K562 (cell line): ENCODE data around the gene TTC24. TPM values are rescaled to one million over a fixed set of nuclear protein-coding genes. Genes with fewer than 3 reads are reported as not detected.
A peak's percentile ranks its signal among the peaks of the same experiment; 100 is the strongest.

ENCODE experiments used
- BDP1 ChIP-seq: IDR thresholded peaks from 3 replicates; pipeline ENCODE4 v1.6.1; 2011; ENCODE audit not compliant: insufficient read length, insufficient read depth
- BRF1 ChIP-seq: IDR thresholded peaks from 3 replicates; pipeline ENCODE4 v1.6.1; 2011; ENCODE audit warnings: borderline replicate concordance, mild to moderate bottlenecking; ENCODE audit not compliant: insufficient read length; ENCODE audit errors: extremely low read depth
- CBX8 ChIP-seq: fragments of 200-600 bp; sonication (generic); IDR thresholded peaks from 2 replicates; pipeline ENCODE4 v1.6.1; 2012; ENCODE audit warnings: borderline replicate concordance, mixed run types, low read depth, mild to moderate bottlenecking, moderate library complexity, mixed read lengths, low read length, control low read depth, inconsistent platforms; ENCODE audit not compliant: poor library complexity, severe bottlenecking; ENCODE audit errors: extremely low read depth
- DEAF1 ChIP-seq: fragments of 450-650 bp; formaldehyde crosslinking; IDR thresholded peaks from 2 replicates; pipeline ENCODE4 v1.4.0; 2020; ENCODE audit warnings: mild to moderate bottlenecking, moderate library complexity
- DNMT1 ChIP-seq: fragments of 450-650 bp; IDR thresholded peaks from 2 replicates; pipeline ENCODE4 v1.6.1; 2016; ENCODE audit warnings: antibody characterized with exemption, mild to moderate bottlenecking
- FOXA1 ChIP-seq: fragments of 450-650 bp; IDR thresholded peaks from 2 replicates; pipeline ENCODE4 v1.6.1; 2016; ENCODE audit warnings: mild to moderate bottlenecking, borderline replicate concordance
- HNRNPL ChIP-seq: fragments of 200-400 bp; formaldehyde crosslinking; IDR thresholded peaks from 2 replicates; pipeline ENCODE4 v1.6.1; 2017; ENCODE audit warnings: low read depth, mild to moderate bottlenecking, low read length
- LEF1 ChIP-seq: fragments of 450-650 bp; IDR thresholded peaks from 2 replicates; pipeline ENCODE4 v1.6.1; 2016; ENCODE audit warnings: mild to moderate bottlenecking
- MIER1 ChIP-seq: fragments of 450-650 bp; IDR thresholded peaks from 2 replicates; pipeline ENCODE4 v1.6.1; 2016; ENCODE audit warnings: antibody characterized with exemption, mild to moderate bottlenecking, low read depth
- MXD1 ChIP-seq: fragments of 250-450 bp; sonication (Bioruptor Pico); IDR thresholded peaks from 2 replicates; pipeline ENCODE4 v1.8.0; 2021; ENCODE audit warnings: borderline replicate concordance, mild to moderate bottlenecking, moderate library complexity; ENCODE audit not compliant: poor library complexity, severe bottlenecking
- NR3C1 ChIP-seq: sonication (generic); formaldehyde crosslinking; IDR thresholded peaks from 2 replicates; pipeline ENCODE4 v1.8.1; 2022; ENCODE audit warnings: missing genetic modification reagents
- PHF8 ChIP-seq: fragments of 200-600 bp; sonication (generic); IDR thresholded peaks from 2 replicates; pipeline ENCODE4 v1.6.1; 2012; ENCODE audit warnings: mixed run types, mild to moderate bottlenecking, inconsistent platforms, low read length, moderate library complexity, borderline replicate concordance
- POLR2G ChIP-seq: fragments of 200-400 bp; formaldehyde crosslinking; IDR thresholded peaks from 2 replicates; pipeline ENCODE4 v1.6.1; 2017; ENCODE audit warnings: low read depth, mild to moderate bottlenecking, antibody characterized with exemption, low read length, moderate library complexity
- RAD51 ChIP-seq: fragments of 450-650 bp; IDR thresholded peaks from 2 replicates; pipeline ENCODE4 v1.7.1; 2016; ENCODE audit warnings: low read depth, mild to moderate bottlenecking, borderline replicate concordance
- RBM22 ChIP-seq: fragments of 200-400 bp; formaldehyde crosslinking; IDR thresholded peaks from 2 replicates; pipeline ENCODE4 v1.6.1; 2018; ENCODE audit warnings: low read length, low read depth; ENCODE audit not compliant: poor library complexity, severe bottlenecking
- RFX5 ChIP-seq: IDR thresholded peaks from 2 replicates; pipeline ENCODE4 v1.6.1; 2011; ENCODE audit warnings: low read depth, mild to moderate bottlenecking, improper control_type of control experiment, low read length
- SAFB2 ChIP-seq: fragments of 200-400 bp; formaldehyde crosslinking; IDR thresholded peaks from 2 replicates; pipeline ENCODE4 v1.6.1; 2018; ENCODE audit warnings: borderline replicate concordance, low read length, low read depth, moderate library complexity; ENCODE audit not compliant: severe bottlenecking
- SAP30 ChIP-seq: fragments of 200-600 bp; sonication (generic); IDR thresholded peaks from 2 replicates; pipeline ENCODE4 v1.6.1; 2012; ENCODE audit warnings: borderline replicate concordance, low read depth, mild to moderate bottlenecking, moderate library complexity, low read length, control low read depth, inconsistent platforms; ENCODE audit not compliant: insufficient read depth, poor library complexity, severe bottlenecking
- TAF1 ChIP-seq: IDR thresholded peaks from 2 replicates; pipeline ENCODE4 v1.6.1; 2011; ENCODE audit warnings: mild to moderate bottlenecking, low read length, moderate library complexity; ENCODE audit not compliant: insufficient read depth, control insufficient read depth, severe bottlenecking; ENCODE audit errors: extremely low read depth
- TCF7L2 ChIP-seq: fragments of 150-350 bp; IDR thresholded peaks from 2 replicates; pipeline ENCODE4 v1.6.1; 2016; ENCODE audit warnings: low read depth, mild to moderate bottlenecking, low read length, moderate library complexity
- TCFL5 ChIP-seq: fragments of 250-450 bp; sonication (Bioruptor Pico); conservative IDR thresholded peaks from 2 replicates; pipeline ENCODE4 v1.6.1; 2021; ENCODE audit warnings: mild to moderate bottlenecking, moderate library complexity, matching md5 sums
- ZNF143 ChIP-seq: sonication (generic); formaldehyde crosslinking; IDR thresholded peaks from 2 replicates; pipeline ENCODE4 v1.9.0; 2022; ENCODE audit warnings: mild to moderate bottlenecking, missing genetic modification reagents
- ZNF445 ChIP-seq: fragments of 250-450 bp; sonication (Bioruptor Pico); IDR thresholded peaks from 2 replicates; pipeline ENCODE4 v1.4.0; 2020; ENCODE audit warnings: low read depth, mild to moderate bottlenecking, moderate library complexity
- polyA plus RNA-seq, 8 experiments: library from polyadenylated mRNA; depleted of rRNA in 4 of 8; stranded (reverse) in 5 of 8; unstranded in 3 of 8; fragments of >200 nt; fragmentation: Nextera tagmentation in 2 of 8; fragmentation: Illumina TruSeq in 1 of 8; extraction: Ambion mirVana in 2 of 8; extraction: Trizol in 1 of 8; gene quantifications; 2 replicates each; pipeline versions ENCODE4 v1.2.1 to v1.2.3, GENCODE V29; 2011 to 2014; ENCODE audit warnings: inconsistent platforms in 1 of 8, missing spikeins in 1 of 8
- total RNA-seq, 7 experiments: library from RNA; depleted of rRNA in 6 of 7; stranded (reverse); fragments of >200 nt in 6 of 7; fragmentation: Illumina TruSeq in 2 of 7; extraction: Trizol in 2 of 7; gene quantifications; 2 replicates each; pipeline versions ENCODE4 v1.2.1 to v1.2.3, GENCODE V29; 2011 to 2021; ENCODE audit warnings: low replicate concordance in 1 of 7

TTC24 gene
- total and polyA plus RNA-seq, 9 of the 15 experiments (the other 6 are each of a cell fraction or from before 2014, with no cell fraction given) = not detected

- TF ChIP-seq SAP30 = peak; percentile 59
- 0 out of 2 replicates have a peak, but pooled peaks have one; percentile 61 for TF ChIP-seq HNRNPL
- TF ChIP-seq CBX8 = no peak
- TF ChIP-seq TCFL5 (CRISPR knock-in tag) = no peak
- peak; percentile 95 for TF ChIP-seq POLR2G
- TF ChIP-seq NR3C1 (CRISPR knock-in tag) = no peak
- TF ChIP-seq RBM22 = peak; percentile 44
- no peak for TF ChIP-seq ZNF445 (CRISPR knock-in tag)
- no peak for TF ChIP-seq SAFB2
- no peak for TF ChIP-seq MXD1 (CRISPR knock-in tag)
- TF ChIP-seq RFX5 = no peak
- TF ChIP-seq TAF1 = peak; percentile 81
- no peak for TF ChIP-seq BDP1
- TF ChIP-seq LEF1 = peak; percentile 33; the same call in 1 of the 2 replicates
- TF ChIP-seq DNMT1 = no peak
- TF ChIP-seq ZNF143 (CRISPR knock-in tag) = no peak; the same call in 1 of the 2 replicates
- no peak for TF ChIP-seq BRF1
- TF ChIP-seq RAD51 = no peak
- TF ChIP-seq TCF7L2 = no peak
- TF ChIP-seq DEAF1 = no peak
- peak; percentile 96; the same call in 1 of the 2 replicates for TF ChIP-seq PHF8
- TF ChIP-seq MIER1 = no peak; the same call in 1 of the 2 replicates
- TF ChIP-seq FOXA1 = no peak
These were observed 12.1 kb downstream of the TTC24 start, which contains the start of gene NAXE (continued) for GRCh38 chr1:156591432-156592157.
